GM12875 (cell line): ENCODE data around the gene TMBIM4.
"Not testable (repeated sequence)": the region's sequence is repeated elsewhere in the genome, so short reads cannot be mapped to it uniquely, and the experiment has no call there.

Experiments
- H3K4me3 ChIP-seq: one replicate; pipeline ENCODE4 v1.5.1; 2011; ENCODE audit warnings: low read depth, low read length, control low read depth
- CTCF ChIP-seq: IDR thresholded peaks from 2 replicates; pipeline ENCODE4 v1.5.1; 2011; ENCODE audit warnings: low read depth, mild to moderate bottlenecking, control low read depth, inconsistent platforms, low read length, moderate library complexity, borderline replicate concordance; ENCODE audit not compliant: insufficient read depth

The TMBIM4 gene

GRCh38 chr12:66169221-66170170 is at the start of gene TMBIM4:
TSS of gene TMBIM4 (minus strand) at chr12:66169996. CDS start at chr12:66169951, 45 bp downstream.
- peak within 1 kb of the TSS; percentile 77 for H3K4me3 ChIP-seq
- no peak for TF ChIP-seq CTCF

- no peak overlapping the region for H3K4me3 ChIP-seq
Observed at GRCh38 chr12:66217342-66217917, 47.6 kb upstream of the TMBIM4 start.

GRCh38 chr12:66213011-66213410 is 43.2 kb upstream of the TMBIM4 start:
- not testable (repeated sequence) for H3K4me3 ChIP-seq

More at GRCh38 chr12:66217342-66217917, 47.6 kb upstream of the TMBIM4 start:
- TF ChIP-seq CTCF = no peak

GRCh38 chr12:66211573-66211972 is 41.8 kb upstream of the TMBIM4 start:
- H3K4me3 ChIP-seq = not testable (repeated sequence)

- TF ChIP-seq CTCF = no peak
- no peak overlapping the region for H3K4me3 ChIP-seq
Observed at GRCh38 chr12:66210840-66211239, 41.0 kb upstream of the TMBIM4 start.

- no peak overlapping the region for H3K4me3 ChIP-seq
- no peak for TF ChIP-seq CTCF
Observed at GRCh38 chr12:66206141-66206540, 36.3 kb upstream of the TMBIM4 start.

GRCh38 chr12:66203820-66204219 is 34.0 kb upstream of the TMBIM4 start:
- no peak overlapping the region for H3K4me3 ChIP-seq
- TF ChIP-seq CTCF = no peak

- H3K4me3 ChIP-seq = no peak overlapping the region
- TF ChIP-seq CTCF = no peak
Observed at GRCh38 chr12:66199831-66200509, 30.2 kb upstream of the TMBIM4 start.
